Fibroblast of skin of abdomen (primary cell): ENCODE measurements around the gene PRKG2.
"Not testable (repeated sequence)": the region's sequence is repeated elsewhere in the genome, so short reads cannot be mapped to it uniquely, and the experiment has no call there.

Experiments
- DNase-seq: peaks from one replicate; pipeline ENCODE4 v3.0.0-alpha.2; 2013

PRKG2 gene

DNA sequence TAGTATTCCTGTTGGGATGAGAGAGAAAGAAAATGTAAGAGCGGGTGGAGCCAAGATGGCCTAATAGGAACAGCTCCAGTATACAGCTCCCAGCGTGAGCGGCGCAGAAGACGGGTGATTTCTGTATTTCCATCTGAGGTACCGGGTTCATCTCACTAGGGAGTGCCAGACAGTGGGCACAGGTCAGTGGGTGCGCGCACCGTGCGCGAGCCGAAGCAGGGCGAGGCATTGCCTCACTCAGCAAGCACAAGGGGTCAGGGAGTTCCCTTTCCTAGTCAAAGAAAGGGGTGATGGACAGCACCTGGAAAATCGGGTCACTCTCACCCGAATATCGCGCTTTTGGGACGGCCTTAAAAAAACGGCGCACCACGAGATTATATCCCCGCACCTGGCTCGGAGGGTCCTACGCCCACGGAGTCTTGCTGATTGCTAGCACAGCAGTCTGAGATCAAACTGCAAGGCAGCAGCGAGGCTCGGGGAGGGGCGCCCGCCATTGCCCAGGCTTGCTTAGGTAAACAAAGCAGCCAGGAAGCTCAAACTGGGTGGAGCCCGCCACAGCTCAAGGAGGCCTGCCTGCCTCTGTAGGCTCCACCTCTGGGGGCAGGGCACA is 61.2 kb downstream of the PRKG2 start:
- DNase-seq = not testable (repeated sequence)

DNA sequence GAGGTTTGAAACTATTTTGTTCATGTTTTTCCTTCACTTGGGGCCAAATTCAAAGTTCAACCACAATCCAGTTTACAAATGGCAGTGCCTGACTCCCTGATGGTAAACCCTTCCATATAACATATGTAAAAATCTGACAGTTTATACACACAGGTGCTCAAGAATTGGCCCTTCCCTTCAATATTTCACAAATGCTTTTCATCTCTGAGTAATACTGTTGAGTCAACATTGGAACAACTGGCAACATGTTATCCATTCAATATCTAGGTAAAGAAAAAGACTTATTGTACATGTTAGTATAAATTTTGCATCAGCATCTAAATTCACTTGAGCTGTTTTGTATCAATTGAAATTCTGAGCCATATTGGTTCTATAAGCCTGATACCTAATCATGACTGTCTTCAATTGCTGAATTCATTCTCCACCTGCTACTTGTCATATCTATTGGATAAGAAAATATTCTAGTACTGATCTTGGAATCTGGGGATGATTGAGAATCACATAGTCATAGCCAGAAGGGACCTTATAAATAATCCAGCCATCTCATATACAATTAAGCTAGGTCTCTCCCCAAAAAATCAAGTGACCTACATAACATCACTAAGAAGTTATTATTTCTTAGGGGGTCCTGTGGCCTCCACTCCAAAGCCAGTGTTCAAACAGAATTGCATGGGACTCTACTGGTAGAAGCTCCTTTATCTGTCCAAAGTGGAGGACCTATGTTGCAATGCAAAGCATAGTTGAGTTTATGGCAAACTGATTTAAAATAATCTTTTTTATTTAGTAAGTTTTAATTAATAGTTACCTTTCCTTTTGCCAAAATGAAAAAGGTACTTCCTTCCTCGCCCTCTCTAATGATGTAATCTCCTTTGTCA is 61.9 kb downstream of the PRKG2 start:
- DNase-seq = no peak

DNA sequence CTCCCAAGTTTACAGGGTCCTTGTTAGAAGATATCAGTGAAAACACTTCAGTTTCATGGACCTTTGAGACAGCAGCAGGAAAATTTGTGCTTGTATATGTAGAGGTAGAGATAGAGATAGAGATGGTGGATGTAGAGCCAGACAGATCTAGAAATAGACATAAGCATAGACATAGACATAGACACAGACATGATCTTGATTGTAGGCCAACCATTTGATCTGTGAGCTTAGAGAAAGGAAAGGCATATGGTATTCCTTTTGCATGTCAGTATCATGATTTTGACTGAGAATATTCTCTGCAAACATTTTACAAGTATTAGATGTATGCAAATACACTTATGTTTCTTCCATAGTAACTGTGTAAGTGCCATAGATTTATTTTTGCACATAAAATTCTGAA is 65.0 kb downstream of the PRKG2 start:
- no peak for DNase-seq

DNA sequence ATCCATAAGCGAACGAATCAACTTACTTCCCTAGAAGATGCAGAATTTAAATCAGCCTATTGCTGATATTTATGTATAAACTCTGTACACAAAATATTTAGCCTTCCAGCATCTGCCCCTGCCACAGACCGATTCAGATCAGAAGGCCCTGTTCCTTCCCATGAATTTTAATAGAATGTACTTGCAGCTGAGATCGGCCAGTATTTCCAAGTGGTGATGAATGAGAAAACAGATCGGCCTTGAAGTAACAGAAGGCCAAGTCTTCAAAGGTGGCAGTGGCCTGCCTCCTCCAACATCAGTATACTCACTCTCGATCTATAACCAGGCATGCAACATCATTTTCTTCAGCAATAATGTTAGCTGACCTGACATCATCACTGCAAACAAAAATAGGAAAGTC is 66.4 kb downstream of the PRKG2 start:
- DNase-seq = no peak

DNA sequence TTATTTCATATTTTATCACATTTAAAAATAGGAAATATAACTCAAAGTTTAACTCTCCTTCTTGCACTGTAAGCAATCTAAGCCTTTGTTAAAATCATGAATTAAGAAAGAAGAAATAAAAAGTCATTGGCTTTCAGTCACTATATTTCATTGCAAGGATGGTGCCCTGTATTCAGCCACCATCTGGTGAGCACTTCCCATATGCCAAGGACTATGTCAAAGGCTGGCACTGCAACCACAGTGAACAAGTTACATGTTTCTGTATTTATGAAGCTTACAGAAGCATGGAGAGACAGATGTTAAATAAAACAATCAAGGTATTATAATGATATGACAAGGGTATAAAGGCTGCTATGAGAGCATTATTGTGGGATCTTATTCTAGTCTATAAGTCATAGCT is 68.6 kb downstream of the PRKG2 start:
- DNase-seq = no peak

DNA sequence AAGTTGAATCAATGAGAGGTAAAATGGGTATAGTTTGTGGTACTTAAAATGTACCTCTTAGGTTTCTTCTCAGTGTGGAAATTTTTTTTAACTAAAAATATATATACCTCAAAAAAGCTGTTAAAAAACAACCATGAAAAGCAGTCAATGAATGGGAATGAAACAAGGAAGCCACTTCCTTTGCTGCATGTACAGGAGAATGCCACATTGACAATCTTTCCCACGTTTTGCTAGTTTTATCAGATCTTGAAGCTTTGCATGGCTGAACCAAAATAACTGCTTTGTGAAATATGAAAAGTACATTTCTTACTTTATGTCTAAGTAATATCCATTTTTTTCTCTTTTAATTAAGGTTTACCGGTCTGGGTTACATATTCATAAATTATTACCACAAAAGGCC is 71.8 kb downstream of the PRKG2 start:
- DNase-seq = no peak

DNA sequence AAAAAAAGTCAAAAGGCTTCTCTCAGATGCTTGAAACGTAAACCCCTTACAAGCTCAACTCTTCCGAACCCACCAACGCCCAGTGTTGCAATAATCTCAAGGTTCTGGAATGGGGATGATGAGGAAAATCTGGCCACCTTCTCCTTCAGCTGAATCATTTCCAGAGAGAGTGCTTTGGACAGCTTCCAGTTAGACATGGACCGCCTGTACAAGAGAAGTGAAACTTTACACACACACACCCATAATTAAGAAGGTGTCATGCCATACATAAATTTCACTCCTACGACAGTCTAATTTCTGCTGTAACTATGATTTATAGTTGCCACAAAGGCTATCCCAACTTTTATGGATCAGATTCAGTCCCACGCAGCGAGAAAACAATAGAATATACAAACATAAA is 72.3 kb downstream of the PRKG2 start:
- DNase-seq = peak; percentile 70

DNA sequence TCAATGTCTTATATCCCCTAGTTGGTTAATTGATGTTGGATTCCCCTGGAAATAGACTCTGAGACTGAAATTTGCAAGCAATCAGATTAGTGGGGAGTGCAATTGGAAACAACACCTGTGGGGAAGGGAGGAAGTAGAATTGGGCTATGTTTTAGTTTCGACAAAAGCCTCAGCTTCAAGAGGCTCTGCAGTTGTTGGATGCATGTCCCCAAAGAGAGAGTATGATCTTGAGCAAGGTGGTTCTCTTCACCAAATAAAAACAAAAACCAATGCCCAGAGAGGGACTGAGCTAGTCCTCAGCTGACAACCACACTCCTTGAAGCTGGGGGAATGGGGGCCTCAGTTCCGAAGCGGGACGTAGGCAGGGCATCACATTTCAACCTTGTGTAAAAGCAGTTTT is 77.1 kb downstream of the PRKG2 start:
- DNase-seq = no peak

DNA sequence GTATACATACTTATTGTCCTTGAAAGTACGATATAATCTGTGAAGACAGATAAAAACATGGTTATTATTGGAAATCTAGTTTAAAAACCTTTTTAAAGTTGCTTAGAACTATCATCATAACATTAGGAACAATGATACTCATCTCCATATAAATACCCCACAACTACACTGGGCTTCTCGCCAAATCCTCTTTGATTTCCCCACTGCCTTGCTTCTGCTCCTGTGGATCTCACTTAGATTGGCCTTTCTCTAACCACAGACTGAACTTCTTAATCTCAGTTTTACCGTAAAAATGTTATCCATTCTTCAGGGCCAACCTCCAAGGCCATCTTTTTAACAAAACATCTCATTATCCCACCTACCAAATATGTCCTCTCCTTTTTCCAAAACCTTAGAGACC is 77.6 kb downstream of the PRKG2 start:
- DNase-seq = peak; percentile 32

DNA sequence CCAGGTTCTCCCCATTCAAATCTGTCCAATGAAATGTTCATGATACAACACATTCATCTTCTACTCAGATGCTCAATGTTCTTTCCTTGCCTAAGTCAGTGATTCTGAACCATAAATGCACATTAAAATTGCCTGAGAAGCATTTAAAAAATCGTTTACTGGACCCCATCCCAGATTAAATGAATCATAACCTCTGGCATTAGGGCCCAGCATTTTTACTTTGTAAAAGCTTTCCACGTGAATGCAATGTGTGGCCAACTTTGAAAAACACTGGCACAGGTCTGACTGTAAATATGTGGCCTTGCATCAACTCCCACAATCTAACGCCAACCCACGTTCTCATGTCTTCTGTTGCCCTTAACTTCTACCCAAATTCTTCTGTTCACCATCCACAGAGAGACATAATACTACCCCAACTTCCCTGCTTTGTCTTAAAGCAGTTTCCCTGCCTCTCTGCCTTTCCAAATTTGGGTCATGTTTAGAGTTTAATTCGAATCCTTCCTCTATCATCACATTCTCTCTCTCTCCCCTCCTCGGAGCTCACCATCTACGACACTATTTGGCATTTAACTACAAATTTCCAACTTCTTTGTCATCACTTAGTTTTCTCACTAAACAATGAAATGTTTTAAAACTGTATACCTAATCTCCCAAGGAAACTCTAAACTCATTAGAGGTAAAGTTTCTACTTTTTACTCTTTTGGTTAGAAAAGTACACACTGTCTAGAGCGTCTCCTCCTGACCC is 78.7 kb downstream of the PRKG2 start:
- DNase-seq = peak; percentile 88

DNA sequence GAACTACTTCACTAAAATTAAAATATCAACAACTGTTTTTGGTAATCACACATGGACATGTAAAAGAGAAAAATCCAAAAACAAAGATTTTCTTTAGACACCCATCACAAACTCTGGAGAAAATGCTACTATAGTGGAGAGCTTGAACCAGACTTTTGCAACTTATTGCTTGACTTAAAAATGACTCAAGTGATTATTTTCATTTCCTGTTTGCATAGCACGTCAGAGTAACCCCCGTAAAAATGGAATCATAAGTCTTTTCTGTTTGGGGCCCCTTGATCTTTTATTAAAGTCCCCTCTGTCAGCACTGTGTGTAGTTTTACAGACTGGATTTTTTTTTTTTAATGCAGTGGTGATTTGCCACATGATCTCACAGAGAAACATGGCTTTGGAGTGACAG is 79.5 kb downstream of the PRKG2 start:
- DNase-seq = no peak

DNA sequence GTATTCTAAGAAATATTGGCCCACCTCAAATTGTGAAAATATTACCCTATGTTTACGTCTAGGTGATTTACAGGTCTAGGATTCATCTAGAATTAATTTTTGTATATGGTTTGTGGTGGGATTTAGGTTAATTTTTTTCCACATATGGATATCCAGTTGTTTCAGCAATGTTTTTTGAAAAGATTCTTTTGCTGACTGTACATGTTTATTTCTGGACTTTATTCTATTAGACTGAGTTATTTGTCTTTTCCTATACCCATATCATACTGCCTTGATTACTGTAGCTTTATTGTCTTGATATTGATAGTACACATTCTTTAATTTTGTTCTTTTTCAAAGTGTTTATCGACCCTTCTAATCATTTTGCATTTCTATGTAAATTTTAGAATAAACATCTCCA is 83.5 kb downstream of the PRKG2 start:
- no peak for DNase-seq

DNA sequence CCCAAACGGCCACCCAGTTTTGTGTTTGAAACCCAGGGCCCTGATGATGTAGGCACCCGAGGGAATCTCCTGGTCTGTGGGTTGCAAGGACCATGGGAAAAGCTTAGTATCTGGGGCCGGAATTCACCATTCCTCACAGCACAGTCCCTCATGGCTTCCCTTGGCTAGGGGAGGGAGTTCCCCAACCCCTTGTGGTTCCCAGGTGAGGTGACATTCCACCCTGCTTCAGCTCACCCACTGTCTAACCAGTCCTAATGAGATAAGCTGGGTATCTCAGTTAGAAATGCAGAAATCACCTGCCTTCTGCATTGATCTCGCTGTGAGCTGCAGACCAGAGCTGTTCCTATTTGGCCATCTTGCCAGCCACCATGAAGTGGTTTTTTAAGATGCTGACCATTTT is 84.0 kb downstream of the PRKG2 start:
- DNase-seq = no peak

DNA sequence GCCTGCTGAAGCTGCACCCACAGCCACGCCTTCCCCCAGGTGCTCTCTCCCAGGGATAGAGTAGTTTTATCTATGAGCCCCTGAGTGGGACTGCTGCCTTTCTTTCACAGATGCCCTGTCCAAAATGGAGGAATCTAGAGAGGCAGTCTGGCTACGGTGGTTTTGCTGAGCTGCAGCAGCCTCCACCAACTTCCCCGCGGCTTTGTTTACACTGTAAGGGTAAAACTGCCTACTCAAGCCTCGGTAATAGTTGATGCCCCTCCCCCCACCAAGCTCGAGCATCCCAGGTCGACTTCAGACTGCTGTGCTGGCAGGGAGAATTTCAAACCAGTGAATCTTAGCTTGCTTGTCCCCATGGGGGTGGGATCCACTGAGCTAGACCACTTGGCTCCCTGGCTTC is 84.5 kb downstream of the PRKG2 start:
- DNase-seq = no peak

DNA sequence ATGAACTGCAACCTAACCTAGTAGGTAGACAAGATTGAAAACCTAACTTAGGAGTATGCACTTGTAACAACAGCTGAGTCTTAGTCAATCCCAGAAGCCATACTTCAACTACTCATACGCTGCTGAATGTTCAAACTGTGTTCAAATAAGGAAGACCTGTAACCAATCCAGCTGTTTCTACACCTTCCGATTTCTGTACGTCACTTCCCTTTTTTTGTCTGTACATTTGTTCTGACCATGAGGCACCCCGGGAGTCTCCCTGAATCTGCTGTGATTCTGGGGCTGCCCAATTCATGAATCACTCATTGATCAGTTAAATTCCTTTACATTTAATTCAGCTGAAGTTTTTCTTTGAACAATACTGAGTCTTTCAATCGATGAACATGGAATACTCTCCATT is 95.0 kb downstream of the PRKG2 start:
- DNase-seq = no peak

DNA sequence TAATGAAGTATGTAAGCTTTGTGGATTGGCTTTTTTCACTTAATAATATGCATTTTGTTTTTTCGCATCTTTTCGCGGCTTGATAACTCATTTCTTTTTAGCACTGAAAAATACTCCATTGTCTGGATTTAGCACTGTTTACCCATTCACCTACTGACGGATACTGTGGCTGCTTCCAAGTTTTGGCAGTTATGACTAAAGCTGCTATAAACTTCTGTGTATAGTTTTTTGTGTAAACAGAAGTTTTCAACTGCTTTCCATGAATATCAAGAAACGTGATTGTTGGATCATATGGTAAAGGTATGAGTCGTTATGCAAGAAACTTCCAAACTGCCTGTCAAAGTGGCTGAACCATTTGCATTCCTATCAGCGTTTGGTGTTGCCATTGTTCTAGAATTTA is 96.9 kb downstream of the PRKG2 start:
- DNase-seq = no peak

DNA sequence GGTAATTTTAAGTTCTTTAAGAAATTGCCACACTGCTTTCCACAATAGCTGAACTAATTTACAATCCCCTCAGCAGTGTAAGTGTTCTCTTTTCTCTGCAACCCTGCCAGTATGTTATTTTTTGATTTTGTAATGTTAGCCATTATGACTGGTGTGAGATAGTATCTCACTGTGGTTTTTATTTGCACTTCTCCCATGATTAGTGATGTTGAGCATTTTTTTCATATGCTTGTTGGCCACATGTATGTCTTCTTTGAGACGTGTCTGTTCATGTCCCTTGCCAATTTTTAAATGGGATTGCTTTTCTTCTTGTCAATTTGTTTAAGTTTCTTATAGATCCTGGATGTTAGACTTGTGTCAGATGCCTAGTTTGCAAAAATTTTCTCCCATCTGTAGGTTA is 98.5 kb downstream of the PRKG2 start:
- peak; percentile 17 for DNase-seq

DNA sequence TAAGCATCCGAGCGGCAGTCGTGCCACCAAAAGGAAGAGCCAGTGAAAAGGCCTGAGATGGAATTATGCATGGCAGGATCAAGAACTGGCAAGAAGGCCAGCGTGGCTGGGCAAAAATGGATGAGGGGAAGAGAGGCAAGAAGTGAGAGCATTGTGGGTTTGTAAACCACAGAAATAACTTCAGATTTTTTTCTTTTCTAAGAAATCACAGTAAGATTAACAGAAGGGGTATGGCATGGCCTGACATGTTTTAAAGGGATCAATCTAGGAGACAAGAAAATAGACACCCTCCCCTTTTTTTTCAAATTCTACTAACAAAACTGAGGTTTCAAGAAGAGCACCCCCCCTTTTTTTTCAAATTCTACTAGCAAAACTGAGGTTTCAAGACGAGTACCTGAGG is 102.0 kb downstream of the PRKG2 start:
- DNase-seq = no peak

DNA sequence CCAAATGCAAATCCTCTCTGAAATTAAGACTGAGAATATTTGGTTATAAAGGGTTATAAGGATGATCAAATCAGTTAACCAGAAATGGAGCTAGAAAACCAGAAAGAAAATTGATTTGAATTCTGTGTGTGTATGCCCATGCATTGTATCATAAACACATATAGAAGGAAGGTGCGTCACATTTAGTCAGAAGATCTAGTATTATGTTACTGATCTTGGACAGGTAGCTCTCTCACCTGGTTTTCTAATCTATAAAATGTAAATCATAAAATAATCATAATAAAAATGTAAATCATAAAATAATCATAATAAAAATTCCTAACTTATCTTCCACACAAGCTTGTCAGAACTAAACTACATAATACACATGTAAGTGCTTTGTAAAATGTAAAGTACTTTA is 105.7 kb downstream of the PRKG2 start:
- DNase-seq = no peak

DNA sequence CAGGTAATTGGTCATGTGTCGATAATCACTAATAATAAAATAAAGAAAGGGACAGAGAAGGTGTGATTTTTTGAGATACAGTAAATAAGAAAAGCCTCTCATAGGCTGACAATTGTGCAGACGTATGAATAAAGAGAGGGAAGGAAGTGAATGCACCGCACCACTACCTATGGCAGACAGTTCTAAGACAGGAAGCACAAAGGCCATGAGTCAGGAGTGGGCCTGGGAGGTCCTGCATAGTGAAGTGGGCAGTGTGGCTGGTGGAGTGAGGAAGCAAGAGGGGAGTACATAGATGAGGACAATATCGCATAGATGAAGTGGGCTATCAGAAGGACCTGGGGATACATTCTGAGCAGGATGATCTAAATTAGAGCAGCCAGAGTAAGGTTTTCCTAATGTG is 108.9 kb downstream of the PRKG2 start:
- no peak for DNase-seq

DNA sequence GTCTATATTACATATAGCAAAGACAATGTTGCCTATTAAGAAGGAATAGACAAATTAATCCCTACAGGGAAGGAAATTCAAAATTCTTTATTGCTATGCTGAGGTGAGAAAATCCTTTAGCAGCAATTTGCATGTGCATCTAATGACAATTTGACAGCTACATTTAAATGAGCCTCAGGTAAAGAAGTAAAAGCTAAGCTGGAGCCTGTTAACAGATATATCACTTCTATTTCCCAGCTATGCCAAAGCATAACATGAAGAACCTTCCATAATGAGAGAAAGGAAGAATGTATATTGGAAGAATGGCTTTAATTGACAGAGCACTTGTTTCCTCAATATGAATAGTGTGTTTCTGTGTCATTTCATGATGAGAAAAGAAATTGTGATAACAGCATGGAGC is 112.9 kb downstream of the PRKG2 start:
- DNase-seq = no peak

DNA sequence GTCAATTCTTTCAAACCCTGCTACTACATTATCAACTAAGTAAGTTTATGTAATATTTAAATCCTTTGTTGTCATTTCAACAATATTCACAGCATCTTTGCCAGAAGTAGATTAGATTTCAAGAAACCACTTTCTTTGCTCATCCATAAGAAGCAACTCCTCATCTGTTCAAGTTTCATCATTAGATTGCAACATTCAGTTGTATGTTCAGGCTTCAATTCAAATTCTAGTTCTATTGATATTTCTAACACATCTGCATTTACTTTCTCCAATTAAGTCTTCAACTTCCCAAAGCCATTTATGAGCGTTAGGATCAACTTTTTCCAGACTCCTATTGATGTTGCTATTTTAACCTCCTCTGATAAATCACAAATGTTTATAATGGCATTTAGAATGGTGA is 118.5 kb downstream of the PRKG2 start:
- DNase-seq = peak; percentile 10

DNA sequence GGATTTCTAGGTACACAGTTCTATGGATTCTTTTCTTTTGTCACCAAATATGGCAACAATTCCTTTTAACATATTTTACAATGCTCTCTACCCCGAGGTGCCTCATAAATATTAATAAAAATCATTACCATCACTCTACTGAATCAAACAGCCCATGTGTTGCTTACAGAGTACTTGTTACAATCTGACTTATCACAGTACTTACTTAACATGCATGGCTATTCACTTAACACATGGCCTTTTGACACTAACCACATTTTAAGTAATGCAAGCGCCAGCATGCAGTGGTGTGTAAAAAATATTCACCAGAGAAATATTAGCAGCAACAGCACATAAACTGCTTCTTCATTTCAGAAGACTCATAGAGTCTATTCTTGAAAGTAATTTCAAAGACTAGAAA is 119.6 kb downstream of the PRKG2 start:
- no peak for DNase-seq
